WTC11 (cell line): ENCODE measurements around the gene CDKN2B. TPM values are rescaled to one million over a fixed set of nuclear protein-coding genes. Genes with fewer than 3 reads are reported as not detected.
A peak's percentile ranks its signal among the peaks of the same experiment; 100 is the strongest.

ENCODE experiments used
- ATAC-seq: fragments of 200-7000 bp; cut with Tn5 transposase; 2 replicates; pipeline ENCODE4 v1.10.0; 2021; ENCODE audit warnings: mild to moderate bottlenecking, moderate library complexity
- CTCF ChIA-PET: fragments of 300-600 bp; sonication (Branson Sonifier 250); formaldehyde crosslinking; loops from one replicate; lab custom pipeline; 2021; ENCODE audit warnings: antibody characterized with exemption; lab: Charles Lee
- POLR2A ChIA-PET: fragments of 350-600 bp; sonication (Branson Sonifier 250); formaldehyde crosslinking; loops from one replicate; lab custom pipeline; 2021; ENCODE audit warnings: antibody characterized with exemption; lab: Charles Lee
- DNase-seq: peaks from one replicate; pipeline ENCODE4 v3.0.0; 2021; ENCODE audit warnings: low spot score
- H3K27ac Mint-ChIP-seq: 2 replicates; pipeline ENCODE4 v1.8.0; 2021; ENCODE audit warnings: mixed read lengths
- H3K27me3 Mint-ChIP-seq: 2 replicates; pipeline ENCODE4 v1.8.0; 2021; ENCODE audit warnings: low read depth, mild to moderate bottlenecking, moderate library complexity, mixed read lengths
- H3K36me3 Mint-ChIP-seq: 2 replicates; pipeline ENCODE4 v1.8.0; 2021; ENCODE audit warnings: mixed read lengths
- H3K4me1 Mint-ChIP-seq: 2 replicates; pipeline ENCODE4 v1.8.0; 2022; ENCODE audit warnings: mixed read lengths
- H3K4me3 Mint-ChIP-seq: 2 replicates; pipeline ENCODE4 v1.8.0; 2021; ENCODE audit warnings: mild to moderate bottlenecking, moderate library complexity, mixed read lengths
- H3K9me3 Mint-ChIP-seq: 2 replicates; pipeline ENCODE4 v1.8.0; 2021; ENCODE audit warnings: mixed read lengths
- AR ChIP-seq: fragments of 250-450 bp; sonication (Bioruptor Pico); IDR thresholded peaks from 2 replicates; pipeline ENCODE4 v1.9.0; 2021; ENCODE audit warnings: mild to moderate bottlenecking
- ATF2 ChIP-seq: sonication (generic); formaldehyde crosslinking; IDR thresholded peaks from 2 replicates; pipeline ENCODE4 v1.8.1; 2022; ENCODE audit warnings: low read depth, missing genetic modification reagents, borderline replicate concordance
- CBFB ChIP-seq: sonication (generic); formaldehyde crosslinking; IDR thresholded peaks from 2 replicates; pipeline ENCODE4 v1.8.1; 2022; ENCODE audit warnings: mild to moderate bottlenecking, low read depth, missing genetic modification reagents
- CREB1 ChIP-seq: sonication (generic); formaldehyde crosslinking; IDR thresholded peaks from 2 replicates; pipeline ENCODE4 v1.8.0; 2023; ENCODE audit warnings: mild to moderate bottlenecking, missing genetic modification reagents
- E2F1 ChIP-seq: sonication (generic); formaldehyde crosslinking; IDR thresholded peaks from 2 replicates; pipeline ENCODE4 v1.8.0; 2022; ENCODE audit warnings: mild to moderate bottlenecking, missing genetic modification reagents
- ELF4 ChIP-seq: sonication (generic); formaldehyde crosslinking; IDR thresholded peaks from 2 replicates; pipeline ENCODE4 v1.8.1; 2022; ENCODE audit warnings: low read depth, mild to moderate bottlenecking, moderate library complexity, missing genetic modification reagents
- JAZF1 ChIP-seq: fragments of 250-450 bp; sonication (Bioruptor Pico); IDR thresholded peaks from 2 replicates; pipeline ENCODE4 v1.9.0; 2021; ENCODE audit warnings: moderate library complexity, mild to moderate bottlenecking, inconsistent platforms
- JUN ChIP-seq: sonication (generic); formaldehyde crosslinking; IDR thresholded peaks from 2 replicates; pipeline ENCODE4 v1.8.0; 2023; ENCODE audit warnings: mild to moderate bottlenecking, missing genetic modification reagents
- KAT7 ChIP-seq: sonication (generic); formaldehyde crosslinking; IDR thresholded peaks from 2 replicates; pipeline ENCODE4 v1.8.1; 2023; ENCODE audit warnings: missing genetic modification reagents, mild to moderate bottlenecking, borderline replicate concordance
- MLX ChIP-seq: sonication (generic); formaldehyde crosslinking; IDR thresholded peaks from 2 replicates; pipeline ENCODE4 v1.8.1; 2023; ENCODE audit warnings: mild to moderate bottlenecking, missing genetic modification reagents, moderate library complexity
- MXD4 ChIP-seq: fragments of 250-450 bp; sonication (Bioruptor Pico); IDR thresholded peaks from 2 replicates; pipeline ENCODE4 v1.8.0; 2021; ENCODE audit warnings: mild to moderate bottlenecking, moderate library complexity, borderline replicate concordance
- NFYB ChIP-seq: sonication (generic); formaldehyde crosslinking; conservative IDR thresholded peaks from 2 replicates; pipeline ENCODE4 v1.8.0; 2022; ENCODE audit warnings: low read depth, missing genetic modification reagents
- NR3C1 ChIP-seq: sonication (generic); formaldehyde crosslinking; conservative IDR thresholded peaks from 2 replicates; pipeline ENCODE4 v1.8.1; 2023; ENCODE audit warnings: low read depth, mild to moderate bottlenecking, missing genetic modification reagents
- OVOL2 ChIP-seq: fragments of 250-450 bp; sonication (Bioruptor Pico); IDR thresholded peaks from 2 replicates; pipeline ENCODE4 v1.9.0; 2021; ENCODE audit warnings: mild to moderate bottlenecking, borderline replicate concordance
- PRRX2 ChIP-seq: fragments of 250-450 bp; sonication (Bioruptor Pico); IDR thresholded peaks from 2 replicates; pipeline ENCODE4 v1.8.0; 2021; ENCODE audit warnings: mild to moderate bottlenecking
- SMAD4 ChIP-seq: sonication (generic); formaldehyde crosslinking; IDR thresholded peaks from 2 replicates; pipeline ENCODE4 v1.8.0; 2022; ENCODE audit warnings: mild to moderate bottlenecking, missing genetic modification reagents
- TCF7 ChIP-seq: sonication (generic); formaldehyde crosslinking; IDR thresholded peaks from 2 replicates; pipeline ENCODE4 v1.8.0; 2022; ENCODE audit warnings: mild to moderate bottlenecking, low read depth, missing genetic modification reagents, moderate library complexity
- TEAD4 ChIP-seq: sonication (generic); formaldehyde crosslinking; IDR thresholded peaks from 2 replicates; pipeline ENCODE4 v1.8.0; 2022; ENCODE audit warnings: mild to moderate bottlenecking, missing genetic modification reagents
- TP53 ChIP-seq: sonication (generic); formaldehyde crosslinking; IDR thresholded peaks from 2 replicates; pipeline ENCODE4 v1.8.1; 2023; ENCODE audit warnings: mild to moderate bottlenecking, missing genetic modification reagents
- ZNF219 ChIP-seq: sonication (generic); formaldehyde crosslinking; IDR thresholded peaks from 2 replicates; pipeline ENCODE4 v1.8.0; 2023; ENCODE audit warnings: missing genetic modification reagents, mild to moderate bottlenecking, borderline replicate concordance
- ZNF232 ChIP-seq: sonication (generic); formaldehyde crosslinking; IDR thresholded peaks from 2 replicates; pipeline ENCODE4 v1.8.0; 2022; ENCODE audit warnings: mild to moderate bottlenecking, missing genetic modification reagents
- ZNF263 ChIP-seq: sonication (generic); formaldehyde crosslinking; IDR thresholded peaks from 2 replicates; pipeline ENCODE4 v1.8.1; 2022; ENCODE audit warnings: low read depth, mild to moderate bottlenecking, moderate library complexity, missing genetic modification reagents
- ZNF416 ChIP-seq: fragments of 250-450 bp; sonication (Bioruptor Pico); IDR thresholded peaks from 2 replicates; pipeline ENCODE4 v1.9.0; 2021; ENCODE audit warnings: mild to moderate bottlenecking, inconsistent platforms
- ZNF671 ChIP-seq: fragments of 250-450 bp; sonication (Bioruptor Pico); IDR thresholded peaks from 2 replicates; pipeline ENCODE4 v1.8.0; 2021; ENCODE audit warnings: mild to moderate bottlenecking
- ZSCAN18 ChIP-seq: fragments of 250-450 bp; sonication (Bioruptor Pico); IDR thresholded peaks from 2 replicates; pipeline ENCODE4 v2.1.2; 2022; ENCODE audit warnings: mild to moderate bottlenecking, moderate library complexity
- total RNA-seq: library from RNA; stranded (reverse); gene quantifications from 3 replicates; pipeline ENCODE4 v1.2.3, GENCODE V29; 2021
- TF ChIP-seq, protein P1 (sequence below): sonication (generic); formaldehyde crosslinking; IDR thresholded peaks from 2 replicates; pipeline ENCODE4 v1.8.0; 2022; ENCODE audit warnings: mild to moderate bottlenecking, missing genetic modification reagents

Gene CDKN2B
- total RNA-seq, 1 experiment from 2014 or later: 0.13 TPM

DNA sequence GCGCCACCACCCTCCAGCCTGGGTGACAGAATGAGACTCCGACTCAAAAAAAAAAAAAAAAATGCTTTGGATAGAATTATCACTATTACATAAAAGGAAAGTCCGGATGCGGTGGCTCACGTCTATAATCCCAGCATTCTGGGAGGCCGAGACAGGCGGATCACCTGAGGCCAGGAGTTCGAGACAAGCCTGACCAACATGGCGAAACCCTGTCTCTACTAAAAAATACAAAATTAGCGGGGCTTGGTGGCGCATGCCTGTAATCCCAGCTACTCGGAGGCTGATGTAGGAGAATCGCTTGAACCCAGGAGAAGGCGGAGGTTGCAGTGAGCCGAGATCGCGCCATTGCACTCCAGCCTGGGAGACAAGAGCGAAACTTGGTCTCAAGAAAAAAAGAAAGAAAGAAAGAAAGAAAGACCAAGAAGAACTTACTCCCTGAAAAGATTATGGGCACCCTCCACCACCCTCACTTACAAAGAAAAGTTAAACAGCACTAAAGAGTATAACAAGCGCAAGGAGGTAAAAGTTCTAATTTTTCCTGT is 32.7 kb downstream of the CDKN2B start:
- ATAC-seq: no peak
- TF ChIP-seq ZNF232 (CRISPR knock-in tag): no peak
- TF ChIP-seq ZNF219: no peak
- TF ChIP-seq ATF2 (CRISPR knock-in tag): no peak
- TF ChIP-seq ELF4: no peak
- no peak for TF ChIP-seq TEAD4 (CRISPR knock-in tag)
- TF ChIP-seq ZNF671 (CRISPR knock-in tag): no peak
- TF ChIP-seq MXD4: no peak
- TF ChIP-seq KAT7: no peak
- no peak for TF ChIP-seq NR3C1 (CRISPR knock-in tag)
- no peak for TF ChIP-seq ZNF416
- TF ChIP-seq JUN: no peak
- no peak for TF ChIP-seq AR (CRISPR knock-in tag)
- no peak for TF ChIP-seq ZSCAN18 (CRISPR knock-in tag)
- TF ChIP-seq, protein P1, sequence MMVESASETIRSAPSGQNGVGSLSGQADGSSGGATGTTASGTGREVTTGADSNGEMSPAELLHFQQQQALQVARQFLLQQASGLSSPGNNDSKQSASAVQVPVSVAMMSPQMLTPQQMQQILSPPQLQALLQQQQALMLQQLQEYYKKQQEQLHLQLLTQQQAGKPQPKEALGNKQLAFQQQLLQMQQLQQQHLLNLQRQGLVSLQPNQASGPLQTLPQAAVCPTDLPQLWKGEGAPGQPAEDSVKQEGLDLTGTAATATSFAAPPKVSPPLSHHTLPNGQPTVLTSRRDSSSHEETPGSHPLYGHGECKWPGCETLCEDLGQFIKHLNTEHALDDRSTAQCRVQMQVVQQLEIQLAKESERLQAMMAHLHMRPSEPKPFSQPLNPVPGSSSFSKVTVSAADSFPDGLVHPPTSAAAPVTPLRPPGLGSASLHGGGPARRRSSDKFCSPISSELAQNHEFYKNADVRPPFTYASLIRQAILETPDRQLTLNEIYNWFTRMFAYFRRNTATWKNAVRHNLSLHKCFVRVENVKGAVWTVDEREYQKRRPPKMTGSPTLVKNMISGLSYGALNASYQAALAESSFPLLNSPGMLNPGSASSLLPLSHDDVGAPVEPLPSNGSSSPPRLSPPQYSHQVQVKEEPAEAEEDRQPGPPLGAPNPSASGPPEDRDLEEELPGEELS (CRISPR knock-in tag): no peak
- TF ChIP-seq ZNF263: no peak
- TF ChIP-seq TP53 (CRISPR knock-in tag): no peak
- Mint-ChIP-seq H3K36me3 (no peaks in the 10 kb centered on the region), H3K4me3 (no peak overlapping the region), H3K9me3 (no peaks in the 10 kb centered on the region), H3K27me3 (peaks cover 98% of the 10 kb centered on the region), H3K27ac (no peak overlapping the region), H3K4me1 (peaks cover 14% of the 10 kb centered on the region)
- no peak for DNase-seq
- CTCF ChIA-PET: interaction anchor here (1.8 kb wide), 1 partner anchor 32 kb away, joined by 4 read pairs; the partner anchor contains the start of gene CDKN2B
- POLR2A ChIA-PET: no interaction called here

GRCh38 chr9:21974722-21975409 is 34.2 kb downstream of the CDKN2B start:
- Mint-ChIP-seq H3K9me3 (no peaks in the 10 kb centered on the region), H3K36me3 (no peaks in the 10 kb centered on the region), H3K27me3 (peaks cover 100% of the 10 kb centered on the region), H3K27ac (no peak overlapping the region), H3K4me3 (peak overlapping the region; percentile 63), H3K4me1 (peaks cover 26% of the 10 kb centered on the region)
- CTCF ChIA-PET: interaction anchor here (1.0 kb wide), 1 partner anchor 34 kb away, joined by 3 read pairs; the partner anchor contains the start of gene CDKN2B
- POLR2A ChIA-PET: no interaction called here
- peak; percentile 74 for ATAC-seq
- peak; percentile 87 for DNase-seq
- no peak for TF ChIP-seq PRRX2 (CRISPR knock-in tag)
- TF ChIP-seq CBFB (CRISPR knock-in tag): no peak
- no peak for TF ChIP-seq ZNF671 (CRISPR knock-in tag)
- no peak for TF ChIP-seq ZNF232 (CRISPR knock-in tag)
- TF ChIP-seq JAZF1 (CRISPR knock-in tag): no peak
- TF ChIP-seq SMAD4 (CRISPR knock-in tag): no peak
- no peak for TF ChIP-seq OVOL2
- no peak for TF ChIP-seq CREB1 (CRISPR knock-in tag)
- no peak for TF ChIP-seq TP53 (CRISPR knock-in tag)
- TF ChIP-seq MLX: no peak
- TF ChIP-seq E2F1 (CRISPR knock-in tag): no peak
- TF ChIP-seq NFYB (CRISPR knock-in tag): 0 out of 2 replicates have a peak, but pooled peaks have one; percentile 11
- no peak for TF ChIP-seq TCF7 (CRISPR knock-in tag)
- TF ChIP-seq ZNF219: peak; percentile 50; the same call in 1 of the 2 replicates
- TF ChIP-seq KAT7: peak; percentile 45; the same call in 1 of the 2 replicates
